Measurements from ENCODE around the gene TPRX2.

GRCh38 chr19:47895165-47895782, 36.2 kb downstream of the TPRX2 start:
- TF ChIP-seq REST (IDR thresholded peaks at IDR 0.05; ENCODE audit: insufficient replicate concordance, low read depth) (no peak), CTCF (IDR thresholded peaks at IDR 0.05; ENCODE audit: insufficient read depth, low read length) (no peak), POLR2AphosphoS5 (IDR thresholded peaks at IDR 0.05; ENCODE audit: low read depth) (no peak), GABPA (IDR thresholded peaks at IDR 0.05; ENCODE audit: low read depth) (no peak)

All from HL-60 (cell line).